IMR-90 (cell line): Measurements from ENCODE around the gene CDC14A. TPM values are rescaled to one million over a fixed set of nuclear protein-coding genes. Genes with fewer than 3 reads are reported as not detected.

ENCODE experiments used
- ATAC-seq: fragments of 200-7000 bp; cut with Tn5 transposase; 2 replicates; pipeline ENCODE4 v1.9.1; 2020; ENCODE audit warnings: low read depth, mild to moderate bottlenecking, moderate library complexity
- BruUV-seq: library from RNA; stranded (reverse); fragments of 400-500 nt; replicated peaks from 2 replicates; lab custom pipeline; 2021; lab: Mats Ljungman, UMichigan
- CTCF ChIA-PET: fragments of 300-600 bp; formaldehyde crosslinking; extraction: SDS; loops from one replicate; lab custom pipeline; 2021; ENCODE audit warnings: antibody characterized with exemption; lab: Yijun Ruan, JAX
- POLR2A ChIA-PET: fragments of 300-600 bp; sonication (Branson Sonifier 250); formaldehyde crosslinking; loops from one replicate; lab custom pipeline; 2022; ENCODE audit warnings: antibody characterized with exemption; ENCODE audit not compliant: unreplicated experiment; lab: Charles Lee
- DNase-seq: peaks from one replicate; pipeline ENCODE4 v3.0.0; 2013
- H2AFZ ChIP-seq: replicated peaks from 2 replicates; pipeline ENCODE3; 2013; ENCODE audit warnings: low read length, mild to moderate bottlenecking; ENCODE audit not compliant: poor library complexity
- H2AK5ac ChIP-seq: 2 replicates; pipeline ENCODE4 v1.6.1; 2013; ENCODE audit warnings: low read depth, low read length, inconsistent platforms
- H2AK9ac ChIP-seq: replicated peaks from 2 replicates; pipeline ENCODE3; 2013; ENCODE audit warnings: mild to moderate bottlenecking, low read depth, low read length, moderate library complexity; ENCODE audit not compliant: poor library complexity
- H2BK120ac ChIP-seq: 2 replicates; pipeline ENCODE4 v1.6.1; 2013; ENCODE audit warnings: low read depth, low read length, inconsistent platforms
- H2BK15ac ChIP-seq: 3 replicates; pipeline ENCODE4 v1.6.1; 2013; ENCODE audit warnings: low read depth, low read length, inconsistent platforms
- H2BK20ac ChIP-seq: 2 replicates; pipeline ENCODE4 v1.6.1; 2013; ENCODE audit warnings: low read depth, mild to moderate bottlenecking, inconsistent platforms, low read length, moderate library complexity
- H2BK5ac ChIP-seq: 2 replicates; pipeline ENCODE4 v1.6.1; 2013; ENCODE audit warnings: mild to moderate bottlenecking, low read depth, low read length, inconsistent platforms; ENCODE audit not compliant: poor library complexity, severe bottlenecking
- H3K14ac ChIP-seq: replicated peaks from 2 replicates; pipeline ENCODE4 v1.6.1; 2013; ENCODE audit warnings: low read depth, low read length, inconsistent platforms
- H3K18ac ChIP-seq: 2 replicates; pipeline ENCODE4 v1.6.1; 2013; ENCODE audit warnings: low read depth, low read length, control low read depth
- H3K23ac ChIP-seq: 2 replicates; pipeline ENCODE4 v1.6.1; 2013; ENCODE audit warnings: low read depth, low read length, inconsistent platforms
- H3K27ac ChIP-seq: 2 replicates; pipeline ENCODE4 v1.5.1; 2013; ENCODE audit warnings: mild to moderate bottlenecking, control low read depth, low read length; ENCODE audit not compliant: insufficient read depth
- H3K27me3 ChIP-seq: 2 replicates; pipeline ENCODE4 v1.6.1; 2013; ENCODE audit warnings: low read length; ENCODE audit not compliant: control insufficient read depth, insufficient read depth
- H3K36me3 ChIP-seq: 2 replicates; pipeline ENCODE4 v1.6.1; 2013; ENCODE audit warnings: low read length, mixed read lengths; ENCODE audit not compliant: control insufficient read depth, insufficient read depth
- H3K4ac ChIP-seq: 2 replicates; pipeline ENCODE4 v1.6.1; 2013; ENCODE audit warnings: low read depth, low read length, inconsistent platforms
- H3K4me1 ChIP-seq: 2 replicates; pipeline ENCODE4 v1.6.1; 2013; ENCODE audit warnings: low read length, mixed read lengths; ENCODE audit not compliant: control insufficient read depth, insufficient read depth
- H3K4me2 ChIP-seq: 2 replicates; pipeline ENCODE4 v1.6.1; 2013; ENCODE audit warnings: low read depth, mild to moderate bottlenecking, control low read depth, low read length, moderate library complexity
- H3K4me3 ChIP-seq: 2 replicates; pipeline ENCODE4 v1.5.1; 2013; ENCODE audit warnings: low read depth, mild to moderate bottlenecking, control low read depth, low read length, moderate library complexity; ENCODE audit not compliant: insufficient read depth
- H3K56ac ChIP-seq: 2 replicates; pipeline ENCODE4 v1.6.1; 2013; ENCODE audit warnings: low read length, inconsistent platforms; ENCODE audit not compliant: insufficient read depth; ENCODE audit errors: extremely low read depth
- H3K79me1 ChIP-seq, 2 experiments: 2 replicates each; pipeline ENCODE4 v1.6.1; 2013; ENCODE audit warnings: low read length in 2 of 2, inconsistent platforms in 1 of 2, low read depth in 1 of 2
- H3K9ac ChIP-seq: 2 replicates; pipeline ENCODE4 v1.6.1; 2013; ENCODE audit warnings: low read depth, low read length, control low read depth
- H3K9me1 ChIP-seq: 2 replicates; pipeline ENCODE4 v1.6.1; 2013; ENCODE audit warnings: low read length, inconsistent platforms; ENCODE audit not compliant: insufficient read depth
- H3K9me3 ChIP-seq: 2 replicates; pipeline ENCODE4 v1.6.1; 2013; ENCODE audit warnings: low read length; ENCODE audit not compliant: control insufficient read depth, insufficient read depth
- H4K20me1 ChIP-seq: 2 replicates; pipeline ENCODE4 v1.6.1; 2013; ENCODE audit warnings: low read length, inconsistent platforms; ENCODE audit not compliant: insufficient read depth
- H4K5ac ChIP-seq: 2 replicates; pipeline ENCODE4 v1.6.1; 2013; ENCODE audit warnings: mild to moderate bottlenecking, low read depth, low read length, control low read depth
- H4K8ac ChIP-seq, 2 experiments: 2 replicates each; pipeline ENCODE4 v1.6.1; 2013; ENCODE audit warnings: low read depth in 2 of 2, low read length in 2 of 2, control low read depth in 1 of 2, inconsistent platforms in 1 of 2
- H4K91ac ChIP-seq: 2 replicates; pipeline ENCODE4 v1.6.1; 2013; ENCODE audit warnings: low read depth, low read length, inconsistent platforms; ENCODE audit not compliant: insufficient read depth
- MAFK ChIP-seq: IDR thresholded peaks from 2 replicates; pipeline ENCODE4 v1.6.1; 2012; ENCODE audit warnings: low read depth, low read length, improper control_type of control experiment
- WGBS, 2 experiments: methylation state at CpG; one replicate each; pipeline versions ENCODE4 v1.1.5 to v1.1.7; 2013; ENCODE audit warnings: missing lambda C conversion rate in 2 of 2; ENCODE audit not compliant: insufficient read length in 1 of 2; ENCODE audit errors: extremely low coverage in 2 of 2; 5-methylcytosine and 5-hydroxymethylcytosine counted together
- dilution Hi-C: fragments of 300-500 bp; cut with HindIII; formaldehyde crosslinking; loops from one replicate; pipeline ENCODE4 v1.14.3; 2018; ENCODE audit warnings: low sequenced_read_pairs; ENCODE audit not compliant: unreplicated experiment
- in situ Hi-C: fragments of 300-500 bp; cut with MboI; formaldehyde crosslinking; loops from 3 replicates; pipeline ENCODE4 v1.14.3; 2019; ENCODE audit warnings: low sequenced_read_pairs, inconsistent platforms, mixed read lengths
- intact Hi-C: fragments of 100-400 bp; cut with micrococcal nuclease; formaldehyde crosslinking; loops from 2 replicates; pipeline ENCODE4 v1.10.0; 2022
- polyA plus RNA-seq, 3 experiments: library from polyadenylated mRNA; depleted of rRNA; stranded (reverse); fragments of >200 nt; gene quantifications; 2 replicates each; pipeline ENCODE4 v1.2.3, GENCODE V29; 2012; ENCODE audit warnings: low replicate concordance in 1 of 3
- total RNA-seq: library from RNA; depleted of rRNA; stranded (reverse); fragments of >200 nt; gene quantifications from 2 replicates; pipeline ENCODE4 v1.2.3, GENCODE V29; 2012

CDC14A gene
- total and polyA plus RNA-seq, 2 of the 4 experiments (the other 2 are of a cell fraction): 1.7 to 3.0 TPM

- ChIA-PET CTCF (no interaction called here), POLR2A (no interaction called here)
- ATAC-seq (no peak), DNase-seq (no peak)
- H3K27me3 ChIP-seq: no peaks in the 10 kb centered on the region
- H2BK20ac ChIP-seq: no peak overlapping the region
- WGBS, 2 experiments: no CpG with 5 or more reads among the region's 1 CpG
- H3K36me3 ChIP-seq: no peaks in the 10 kb centered on the region
- H2BK120ac ChIP-seq: no peak overlapping the region
- H2BK15ac ChIP-seq: no peak overlapping the region
- H3K18ac ChIP-seq: no peak overlapping the region
- no TSS peak for BruUV-seq
- in situ Hi-C loops: no loop called here
- intact Hi-C loops: no loop called here
- no peak overlapping the region for H2AFZ ChIP-seq
- no peak overlapping the region for H3K27ac ChIP-seq
- 0 out of 2 replicates have a peak, but pooled peaks cover 2% of the 10 kb centered on the region for H3K4me1 ChIP-seq
- no peak overlapping the region for H2AK5ac ChIP-seq
- H2AK9ac ChIP-seq: no peak overlapping the region
- H2BK5ac ChIP-seq: no peak overlapping the region
- dilution Hi-C loops: no loop called here
- H4K5ac ChIP-seq: no peak overlapping the region
- no peak overlapping the region for H4K8ac ChIP-seq
- no peak overlapping the region for H3K4me3 ChIP-seq
- H3K56ac ChIP-seq: no peak overlapping the region
- no peak overlapping the region for H3K4me2 ChIP-seq
- H3K9me3 ChIP-seq: no peaks in the 10 kb centered on the region
- no peak overlapping the region for H3K23ac ChIP-seq
- H4K20me1 ChIP-seq: no peaks in the 10 kb centered on the region
- H3K9ac ChIP-seq: no peak overlapping the region
- H4K91ac ChIP-seq: no peak overlapping the region
- no peak overlapping the region for H3K4ac ChIP-seq
- no peaks in the 10 kb centered on the region; a peak in 1 of 4 replicates for H3K79me1 ChIP-seq
- H3K9me1 ChIP-seq: peaks cover 3% of the 10 kb centered on the region
- no peak for TF ChIP-seq MAFK
- H3K14ac ChIP-seq: no peak overlapping the region
These were observed 86.1 kb downstream of the CDC14A start for GRCh38 chr1:100438375-100438774.
